Small intestine (tissue), 7 donors: ENCODE data around the gene ARG2. TPM values are rescaled to one million over a fixed set of nuclear protein-coding genes. Genes with fewer than 3 reads are reported as not detected.

Source experiments
- DNase-seq, 2 donors: peaks; one replicate each; pipeline versions ENCODE4 v3.0.0 to v3.0.0-alpha.2; 2013
- FAIRE-seq: peaks from 2 replicates; lab custom pipeline; 2012; peaks lifted over from hg19 to GRCh38; lab: Jason Lieb, UNC
- H3K27ac ChIP-seq, 3 donors: one replicate each; pipeline ENCODE4 v1.5.1; 2013; ENCODE audit warnings: low read length in 2 of 3, mild to moderate bottlenecking in 2 of 3, control low read depth in 1 of 3, inconsistent platforms in 1 of 3, low read depth in 1 of 3, moderate library complexity in 1 of 3
- H3K27me3 ChIP-seq, 3 donors: one replicate each; pipeline ENCODE4 v1.6.1; 2013; ENCODE audit warnings: low read length in 3 of 3, inconsistent platforms in 1 of 3; ENCODE audit not compliant: control insufficient read depth in 3 of 3, insufficient read depth in 3 of 3
- H3K36me3 ChIP-seq, 3 donors: one replicate each; pipeline ENCODE4 v1.6.1; 2013; ENCODE audit warnings: low read length in 3 of 3, inconsistent platforms in 1 of 3, low read depth in 1 of 3, mild to moderate bottlenecking in 1 of 3, moderate library complexity in 1 of 3; ENCODE audit not compliant: control insufficient read depth in 3 of 3, insufficient read depth in 2 of 3
- H3K4me1 ChIP-seq, 3 donors: one replicate each; pipeline ENCODE4 v1.6.1; 2013; ENCODE audit warnings: low read length in 2 of 3, inconsistent platforms in 1 of 3, low read depth in 1 of 3, mild to moderate bottlenecking in 1 of 3, moderate library complexity in 1 of 3; ENCODE audit not compliant: control insufficient read depth in 3 of 3, insufficient read depth in 2 of 3
- H3K4me3 ChIP-seq, 3 donors: one replicate each; pipeline ENCODE4 v1.5.1; 2013; ENCODE audit warnings: low read length in 3 of 3, control low read depth in 1 of 3, inconsistent platforms in 1 of 3, low read depth in 1 of 3, mild to moderate bottlenecking in 1 of 3, moderate library complexity in 1 of 3
- H3K9me3 ChIP-seq, 2 donors: one replicate each; pipeline ENCODE4 v1.6.1; 2013; ENCODE audit warnings: low read depth in 1 of 2, low read length in 1 of 2; ENCODE audit not compliant: control insufficient read depth in 2 of 2, insufficient read depth in 1 of 2
- WGBS, 3 donors: extraction: QIAGEN DNeasy Blood & Tissue Kit; methylation state at CpG; one replicate each; pipeline ENCODE4 v1.1.7; 2013; 5-methylcytosine and 5-hydroxymethylcytosine counted together
- polyA plus RNA-seq, 4 donors: library from polyadenylated mRNA; stranded (reverse) in 3 of 4; unstranded in 1 of 4; fragments of 200-250 nt in 3 of 4; fragments of 120-200 nt in 1 of 4; gene quantifications; one replicate each; pipeline versions ENCODE4 v1.2.1 to v1.2.3, GENCODE V29; 2013
- donor health status: healthy with polysubstance abuse.
- donor health status: control.
- donor health status: control.
- donor health status: Bipolar disorder and iron deficiency.
- donor health status: healthy.

ARG2 gene
- polyA plus RNA-seq, 4 donors = 2.4 to 56.1 (median 22.8) TPM

DNA sequence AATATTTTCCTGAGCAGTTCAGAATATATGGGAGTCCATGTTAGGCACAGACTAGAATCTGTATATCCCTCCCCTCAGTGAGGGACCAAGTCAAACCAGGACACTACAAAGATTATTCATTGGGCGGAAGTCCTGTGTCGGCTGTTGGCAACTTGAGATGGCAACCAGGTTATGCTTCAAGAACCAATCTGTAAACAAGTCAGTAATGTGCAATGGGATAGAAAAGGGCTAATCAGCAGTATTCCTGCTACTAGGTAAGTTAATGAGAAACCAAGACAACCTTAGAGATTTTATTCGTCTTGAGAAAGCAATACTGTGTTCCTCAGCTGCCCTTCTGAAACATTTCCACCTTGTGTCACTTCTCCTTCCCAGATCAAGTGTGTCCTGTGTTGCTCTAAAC, 26.4 kb downstream of the ARG2 start:
- WGBS, 3 donors = 82 to 86% (median 82%) methylated on average over 3 of the region's 3 CpGs
- peaks cover 0 to 10% (median 3%) of the 10 kb centered on the region in 3 donors for H3K4me1 ChIP-seq
- H3K27ac ChIP-seq = peak overlapping the region in 1 of 3 donors; percentile 16
- H3K36me3 ChIP-seq = peaks cover 14 to 24% (median 18%) of the 10 kb centered on the region in 3 donors
- no peak overlapping the region for H3K4me3 ChIP-seq
- no peaks in the 10 kb centered on the region for H3K9me3 ChIP-seq
- no peak for FAIRE-seq
- peak in 1 of 2 donors; percentile 41 for DNase-seq
- no peaks in the 10 kb centered on the region for H3K27me3 ChIP-seq

DNA sequence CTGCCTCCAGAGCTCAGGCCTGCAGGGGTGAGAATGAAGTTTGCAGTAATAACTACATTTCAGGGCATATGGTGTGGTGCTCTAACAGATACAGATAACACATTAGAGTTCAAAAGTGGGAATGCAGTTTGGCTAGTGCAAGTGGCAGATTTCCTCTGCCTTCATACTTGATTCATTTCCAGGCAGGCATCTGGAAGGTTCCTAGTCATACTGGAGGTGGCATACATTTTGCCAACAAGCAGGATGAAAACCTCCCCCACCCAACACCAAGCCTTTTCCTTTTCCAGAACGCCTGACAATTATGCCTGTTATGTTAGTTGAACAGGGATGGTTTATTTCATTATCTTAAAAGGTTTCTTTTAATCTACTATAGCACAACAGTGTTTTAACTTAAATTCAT, 30.4 kb downstream of the ARG2 start:
- no peaks in the 10 kb centered on the region for H3K27me3 ChIP-seq
- no peak overlapping the region for H3K27ac ChIP-seq
- FAIRE-seq (no peak), DNase-seq (no peak)
- peaks cover 0 to 7% (median 0%) of the 10 kb centered on the region in 3 donors for H3K4me1 ChIP-seq
- 89 to 93% (median 90%) methylated on average over 1 of the region's 1 CpG for WGBS, 3 donors
- no peak overlapping the region for H3K4me3 ChIP-seq
- no peaks in the 10 kb centered on the region for H3K9me3 ChIP-seq
- H3K36me3 ChIP-seq = peaks cover 22 to 37% (median 32%) of the 10 kb centered on the region in 3 donors

GRCh38 chr14:67650694-67651093, 31.0 kb downstream of the ARG2 start:
- WGBS, 3 donors = 78 to 85% (median 81%) methylated on average over 2 of the region's 2 CpGs
- peaks cover 22 to 37% (median 31%) of the 10 kb centered on the region in 3 donors for H3K36me3 ChIP-seq
- H3K4me3 ChIP-seq = no peak overlapping the region
- DNase-seq (no peak), FAIRE-seq (no peak)
- no peak overlapping the region for H3K27ac ChIP-seq
- no peaks in the 10 kb centered on the region for H3K9me3 ChIP-seq
- H3K4me1 ChIP-seq = peaks cover 0 to 4% (median 0%) of the 10 kb centered on the region in 3 donors
- H3K27me3 ChIP-seq = no peaks in the 10 kb centered on the region

GRCh38 chr14:67652189-67652588, 32.5 kb downstream of the ARG2 start:
- WGBS, 3 donors = 82 to 96% (median 92%) methylated on average over 1 of the region's 1 CpG
- FAIRE-seq = no peak
- peaks cover 24 to 49% (median 32%) of the 10 kb centered on the region in 3 donors for H3K36me3 ChIP-seq

DNA sequence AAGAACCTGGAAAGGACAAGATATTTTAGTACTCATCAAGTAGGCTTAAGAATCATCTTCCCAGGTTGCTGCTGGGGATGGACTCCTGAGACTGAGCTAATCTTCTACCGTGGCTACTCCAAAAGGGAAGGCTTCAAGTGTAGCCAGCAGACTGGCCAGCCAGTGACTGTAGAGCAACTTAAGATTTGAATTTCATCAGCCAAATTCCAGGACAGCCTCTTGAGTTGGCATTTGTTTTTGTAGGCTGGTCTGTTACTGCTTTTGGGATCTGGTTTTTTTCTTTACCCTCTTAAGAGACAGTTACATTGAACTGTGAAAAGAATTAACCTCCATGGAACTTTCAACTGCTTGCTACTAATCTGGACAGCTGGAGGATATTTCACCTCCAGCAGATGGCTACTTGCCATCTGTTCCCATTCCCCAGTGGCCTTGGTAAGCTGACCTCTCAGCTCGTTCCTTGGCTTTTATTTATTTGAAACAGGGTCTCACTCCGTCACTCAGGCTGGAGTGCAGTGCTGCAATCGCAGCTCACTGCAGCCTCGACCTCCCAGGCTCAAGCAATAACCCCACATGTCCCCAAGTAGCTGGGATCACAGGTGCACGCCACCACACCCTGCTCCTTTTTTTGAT, 34.0 kb downstream of the ARG2 start:
- no peaks in the 10 kb centered on the region for H3K9me3 ChIP-seq
- 88 to 97% (median 96%) methylated on average over 6 of the region's 6 CpGs for WGBS, 3 donors
- H3K4me3 ChIP-seq = no peak overlapping the region
- no peaks in the 10 kb centered on the region for H3K4me1 ChIP-seq
- no peaks in the 10 kb centered on the region for H3K27me3 ChIP-seq
- no peak for DNase-seq
- no peak overlapping the region for H3K27ac ChIP-seq
- peaks cover 24 to 59% (median 38%) of the 10 kb centered on the region in 3 donors for H3K36me3 ChIP-seq
- no peak for FAIRE-seq

More at GRCh38 chr14:67652189-67652588, 32.5 kb downstream of the ARG2 start:
- DNase-seq = no peak
- Histone ChIP-seq H3K4me3 (no peak overlapping the region), H3K27me3 (no peaks in the 10 kb centered on the region), H3K27ac (no peak overlapping the region), H3K9me3 (no peaks in the 10 kb centered on the region), H3K4me1 (no peaks in the 10 kb centered on the region)

DNA sequence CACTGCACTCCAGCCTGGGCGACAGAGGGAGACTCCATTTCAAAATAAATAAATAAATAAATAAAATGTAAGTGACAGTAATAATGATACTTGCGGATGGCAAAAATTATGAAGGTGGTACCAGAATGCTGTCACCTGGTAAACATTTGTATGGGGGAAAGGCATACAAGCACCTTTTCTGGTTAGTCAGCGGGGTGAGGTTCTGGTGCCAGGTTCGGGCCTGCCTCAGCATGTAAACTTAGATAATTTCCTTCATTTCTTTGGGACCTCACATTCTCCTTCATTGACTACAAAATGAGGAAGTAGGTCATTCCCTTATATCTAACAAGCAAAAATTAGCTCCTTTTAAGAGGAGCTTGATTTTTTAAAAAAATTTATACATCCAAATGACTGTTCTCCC, 43.9 kb downstream of the ARG2 start:
- WGBS, 3 donors = 88 to 94% (median 92%) methylated on average over 4 of the region's 4 CpGs
- no peak overlapping the region for H3K4me3 ChIP-seq
- DNase-seq (no peak), FAIRE-seq (no peak)
- H3K9me3 ChIP-seq = no peaks in the 10 kb centered on the region
- H3K27me3 ChIP-seq = no peaks in the 10 kb centered on the region
- H3K27ac ChIP-seq = no peak overlapping the region
- H3K36me3 ChIP-seq = peaks cover 2 to 16% (median 6%) of the 10 kb centered on the region in 3 donors
- H3K4me1 ChIP-seq = no peaks in the 10 kb centered on the region

DNA sequence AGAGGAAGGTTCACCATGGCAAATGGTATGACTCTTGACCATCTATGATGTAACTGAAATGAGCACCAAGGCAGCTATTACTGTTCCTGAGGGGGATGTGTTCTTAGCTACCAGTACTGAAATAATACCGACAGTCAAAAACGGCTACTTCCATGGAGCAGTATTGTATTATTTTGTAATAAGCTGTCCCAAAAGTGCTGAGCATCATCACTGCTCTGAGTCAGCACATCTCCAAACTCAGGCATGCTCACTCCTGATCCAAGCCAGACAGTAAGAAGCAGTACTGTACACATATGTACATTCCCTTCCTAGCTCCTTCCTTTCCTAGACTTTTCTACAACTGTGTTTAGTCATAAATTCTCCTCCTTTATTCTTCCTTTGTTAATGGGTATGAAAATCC, 46.1 kb downstream of the ARG2 start:
- FAIRE-seq (no peak), DNase-seq (no peak)
- 88 to 93% (median 89%) methylated on average over 2 of the region's 2 CpGs for WGBS, 3 donors
- no peaks in the 10 kb centered on the region for H3K4me1 ChIP-seq
- H3K4me3 ChIP-seq = no peak overlapping the region
- no peaks in the 10 kb centered on the region for H3K27me3 ChIP-seq
- H3K36me3 ChIP-seq = peaks cover 0 to 9% (median 2%) of the 10 kb centered on the region in 3 donors
- no peak overlapping the region for H3K27ac ChIP-seq
- no peaks in the 10 kb centered on the region for H3K9me3 ChIP-seq

DNA sequence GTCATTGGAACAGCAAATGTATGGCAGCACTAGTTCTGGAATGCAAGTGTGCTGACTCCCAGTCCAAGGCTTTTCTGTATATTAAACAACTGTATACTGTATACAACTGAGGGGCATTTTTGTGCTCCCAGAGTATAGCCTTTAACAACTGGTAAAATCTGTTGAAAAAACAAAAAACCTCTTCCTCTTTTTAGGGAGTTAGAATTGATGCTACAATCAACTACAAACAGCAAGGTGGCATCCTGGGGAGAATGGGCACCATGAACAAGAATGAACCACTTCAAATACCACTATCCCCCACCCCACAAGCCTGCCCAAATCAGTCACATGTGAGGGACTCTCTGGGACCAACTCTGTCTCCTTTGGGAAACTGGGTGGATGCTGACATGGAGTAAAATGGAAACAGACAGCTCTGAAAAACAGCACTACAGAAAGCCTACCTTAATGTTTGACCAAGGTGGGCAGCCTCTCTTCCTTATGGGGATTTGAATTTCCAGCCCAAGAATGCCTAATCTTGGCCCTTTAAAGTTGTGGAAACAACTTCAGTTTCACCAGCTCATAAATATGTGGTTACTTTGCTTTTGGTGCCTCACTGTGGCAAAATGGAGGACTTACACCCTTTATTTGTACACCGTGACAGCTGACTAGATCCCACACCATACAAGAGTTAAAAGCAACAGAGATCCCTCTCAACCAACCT, 47.2 kb downstream of the ARG2 start:
- FAIRE-seq = no peak
- WGBS, 3 donors = 7 to 16% (median 11%) methylated on average over 1 of the region's 1 CpG

More for the DNA sequence above, 47.2 kb downstream of the ARG2 start:
- peak; percentile 62 to 72 for DNase-seq
- no peak overlapping the region for H3K27ac ChIP-seq
- H3K4me1 ChIP-seq = no peaks in the 10 kb centered on the region
- no peak overlapping the region for H3K4me3 ChIP-seq
- H3K36me3 ChIP-seq = peaks cover 0 to 4% (median 2%) of the 10 kb centered on the region in 3 donors
- H3K9me3 ChIP-seq = no peaks in the 10 kb centered on the region
- no peaks in the 10 kb centered on the region for H3K27me3 ChIP-seq
